ENCODE measurements around the gene NHS.
A peak's percentile ranks its signal among the peaks of the same experiment; 100 is the strongest.

NHS gene

DNA sequence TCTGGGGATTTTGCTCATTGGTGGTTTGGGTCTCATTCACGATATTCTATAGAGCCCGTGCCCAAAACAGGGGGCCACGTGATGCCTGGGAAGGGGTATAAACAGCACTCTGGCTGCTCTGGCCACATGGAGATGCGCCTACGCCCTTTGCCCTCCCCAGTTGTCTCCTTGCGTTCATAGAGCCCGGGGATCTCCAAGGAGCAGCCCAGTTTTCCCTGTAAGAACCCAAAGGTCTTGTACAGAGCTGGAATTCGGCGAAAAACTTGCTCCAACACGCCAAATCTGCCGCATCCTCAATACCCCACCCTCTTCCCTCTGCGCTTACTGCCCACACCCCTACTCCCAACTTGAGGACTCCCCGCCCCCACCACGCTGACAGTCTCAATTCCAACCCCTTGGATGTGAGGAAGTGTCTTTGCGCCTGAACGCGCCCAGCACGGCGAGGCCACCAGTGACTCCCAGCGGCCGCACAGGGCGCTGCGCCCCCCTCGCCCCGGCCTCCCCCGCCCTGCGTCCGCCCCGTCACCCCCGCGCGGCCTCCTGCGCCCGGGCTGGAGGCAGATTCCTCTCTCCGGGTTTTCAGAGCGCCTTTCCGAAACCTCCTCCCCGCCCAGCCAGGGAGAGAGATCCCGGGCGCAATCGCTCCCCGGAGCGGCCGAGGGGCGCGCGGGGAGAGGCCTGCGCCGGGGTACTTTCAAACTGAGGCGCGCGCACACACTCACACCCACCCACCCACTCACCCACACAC, at the start of gene NHS:
Gene NHS, plus strand, starts transcription at position 582 of the 748 bp plus-strand sequence. CDS start 558 bp downstream, outside the sequence.
- DNase-seq (ENCODE audit: low read depth) = peak; percentile 60

DNA sequence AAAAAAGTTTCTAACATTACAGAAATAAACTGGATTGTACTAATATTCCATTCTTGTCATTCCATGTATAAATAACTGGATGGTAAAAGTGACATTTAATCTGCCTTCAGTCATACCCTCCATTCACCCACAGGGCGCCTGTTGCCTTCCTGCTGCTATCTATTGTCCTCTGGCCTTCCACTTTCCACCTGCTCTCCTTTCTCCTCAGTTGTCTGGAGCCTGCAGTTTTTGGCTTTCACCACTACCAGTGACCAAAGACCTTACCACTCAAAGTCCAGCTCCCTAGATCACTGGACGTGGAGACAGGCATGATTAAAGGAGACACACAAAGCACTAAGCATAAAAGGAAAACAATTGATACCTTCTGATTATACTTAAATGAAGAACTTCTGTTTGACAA, 46.2 kb upstream of the NHS start:
- TF ChIP-seq, protein P1, sequence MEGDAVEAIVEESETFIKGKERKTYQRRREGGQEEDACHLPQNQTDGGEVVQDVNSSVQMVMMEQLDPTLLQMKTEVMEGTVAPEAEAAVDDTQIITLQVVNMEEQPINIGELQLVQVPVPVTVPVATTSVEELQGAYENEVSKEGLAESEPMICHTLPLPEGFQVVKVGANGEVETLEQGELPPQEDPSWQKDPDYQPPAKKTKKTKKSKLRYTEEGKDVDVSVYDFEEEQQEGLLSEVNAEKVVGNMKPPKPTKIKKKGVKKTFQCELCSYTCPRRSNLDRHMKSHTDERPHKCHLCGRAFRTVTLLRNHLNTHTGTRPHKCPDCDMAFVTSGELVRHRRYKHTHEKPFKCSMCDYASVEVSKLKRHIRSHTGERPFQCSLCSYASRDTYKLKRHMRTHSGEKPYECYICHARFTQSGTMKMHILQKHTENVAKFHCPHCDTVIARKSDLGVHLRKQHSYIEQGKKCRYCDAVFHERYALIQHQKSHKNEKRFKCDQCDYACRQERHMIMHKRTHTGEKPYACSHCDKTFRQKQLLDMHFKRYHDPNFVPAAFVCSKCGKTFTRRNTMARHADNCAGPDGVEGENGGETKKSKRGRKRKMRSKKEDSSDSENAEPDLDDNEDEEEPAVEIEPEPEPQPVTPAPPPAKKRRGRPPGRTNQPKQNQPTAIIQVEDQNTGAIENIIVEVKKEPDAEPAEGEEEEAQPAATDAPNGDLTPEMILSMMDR (IDR thresholded peaks at IDR 0.05; ENCODE audit: low read length, missing control alignments) = no peak
- H3K4me3 ChIP-seq (replicated peaks; ENCODE audit: low read depth, low read length) = no peak overlapping the region
- no peak for DNase-seq (ENCODE audit: low read depth)

More for the DNA sequence above, at the start of gene NHS:
- TF ChIP-seq, protein P1 (IDR thresholded peaks at IDR 0.05; ENCODE audit: low read length, missing control alignments) = peak; percentile 12
- H3K4me3 ChIP-seq (replicated peaks; ENCODE audit: low read depth, low read length) = peak within 1 kb of the TSS; percentile 56

DNA sequence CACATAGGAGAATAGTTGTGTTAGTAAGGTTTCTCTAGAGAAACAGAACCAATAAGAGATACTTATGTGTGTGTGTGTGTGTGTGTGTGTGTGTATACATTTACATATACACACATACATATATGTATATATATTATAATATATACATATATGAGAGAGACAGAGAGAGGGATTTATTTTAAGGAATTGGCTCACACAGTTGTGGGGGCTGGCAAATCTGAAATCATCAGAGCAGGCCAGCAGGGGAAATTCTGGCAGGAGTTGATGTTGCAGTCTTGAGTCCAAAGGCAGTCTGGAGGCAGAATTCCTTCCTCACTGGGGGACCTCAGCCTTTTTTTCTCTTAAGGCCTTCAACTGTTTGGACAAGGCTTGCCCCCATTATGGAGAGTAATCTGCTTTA, 38.6 kb upstream of the NHS start:
- TF ChIP-seq, protein P1 (IDR thresholded peaks at IDR 0.05; ENCODE audit: low read length, missing control alignments) = no peak
- no peak overlapping the region for H3K4me3 ChIP-seq (replicated peaks; ENCODE audit: low read depth, low read length)
- no peak for DNase-seq (ENCODE audit: low read depth)

- TF ChIP-seq, protein P1 (IDR thresholded peaks at IDR 0.05; ENCODE audit: low read length, missing control alignments) = no peak
- DNase-seq (ENCODE audit: low read depth) = no peak
- H3K4me3 ChIP-seq (replicated peaks; ENCODE audit: low read depth, low read length) = no peak overlapping the region
These were observed 19.0 kb upstream of the NHS start for GRCh38 chrX:17355976-17356375.

DNA sequence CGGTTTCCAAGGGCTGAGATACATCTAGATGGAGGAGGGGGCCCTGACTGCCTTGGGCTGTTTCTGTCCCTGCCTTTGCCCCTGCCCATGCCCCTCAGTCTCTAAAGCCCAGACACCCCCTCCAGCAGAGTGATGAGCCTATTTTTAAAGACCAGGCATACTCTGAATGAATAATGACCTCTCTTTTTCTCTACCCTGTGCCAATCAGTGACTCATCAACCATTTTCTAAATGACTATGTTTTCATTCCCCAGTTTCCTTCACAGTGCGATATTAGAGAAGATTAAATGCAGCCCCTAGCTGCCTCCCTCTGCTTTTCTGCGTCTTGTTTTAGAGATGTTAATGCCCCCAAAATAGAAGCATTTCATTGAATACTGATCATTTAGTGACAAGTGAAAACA, 15.5 kb upstream of the NHS start:
- DNase-seq (ENCODE audit: low read depth) = no peak
- TF ChIP-seq, protein P1 (IDR thresholded peaks at IDR 0.05; ENCODE audit: low read length, missing control alignments) = no peak
- H3K4me3 ChIP-seq (replicated peaks; ENCODE audit: low read depth, low read length) = no peak overlapping the region

GRCh38 chrX:17361620-17362019, 13.4 kb upstream of the NHS start:
- DNase-seq (ENCODE audit: low read depth) = no peak
- no peak overlapping the region for H3K4me3 ChIP-seq (replicated peaks; ENCODE audit: low read depth, low read length)
- TF ChIP-seq, protein P1 (IDR thresholded peaks at IDR 0.05; ENCODE audit: low read length, missing control alignments) = peak; percentile 6

- TF ChIP-seq, protein P1 (IDR thresholded peaks at IDR 0.05; ENCODE audit: low read length, missing control alignments) = no peak
- no peak overlapping the region for H3K4me3 ChIP-seq (replicated peaks; ENCODE audit: low read depth, low read length)
- DNase-seq (ENCODE audit: low read depth) = no peak
These were observed 7.0 kb upstream of the NHS start for GRCh38 chrX:17368002-17368401.
